Prostate gland (tissue), 2 donors: ENCODE results near the gene TMEM61. TPM values are rescaled to one million over a fixed set of nuclear protein-coding genes. Genes with fewer than 3 reads are reported as not detected.

ENCODE experiments used
- DNase-seq: peaks from one replicate; pipeline ENCODE4 v3.0.0-alpha.2; 2019; ENCODE audit warnings: low spot score
- H3K27ac ChIP-seq, 2 donors: fragments of 200-600 bp; sonication (generic); 2 replicates each; pipeline ENCODE4 v1.5.1; 2017 to 2019
- H3K27me3 ChIP-seq: fragments of 200-600 bp; sonication (generic); replicated peaks from 2 replicates; pipeline ENCODE4 v1.5.1; 2019; ENCODE audit not compliant: insufficient read depth
- H3K36me3 ChIP-seq, 2 donors: fragments of 200-600 bp; sonication (generic); 1 replicate in 1 of 2; 2 replicates in 1 of 2; pipeline versions ENCODE4 v1.5.1 to v1.8.1; 2017 to 2019
- H3K4me1 ChIP-seq: fragments of 200-600 bp; sonication (generic); replicated peaks from 2 replicates; pipeline ENCODE4 v1.5.1; 2019
- H3K4me3 ChIP-seq, 2 donors: fragments of 200-600 bp; sonication (generic); 2 replicates each; pipeline ENCODE4 v1.5.1; 2017 to 2019
- H3K9me3 ChIP-seq: fragments of 200-600 bp; sonication (generic); 2 replicates; pipeline ENCODE4 v1.5.1; 2017
- CTCF ChIP-seq, 4 experiments: fragments of 200-600 bp in 2 of 4; fragments of 450-650 bp in 2 of 4; sonication (generic) in 2 of 4; IDR thresholded peaks; 1 replicate in 3 of 4; 2 replicates in 1 of 4; pipeline ENCODE4 v1.5.1; 2016 to 2019; ENCODE audit warnings: antibody characterized with exemption in 4 of 4, mild to moderate bottlenecking in 2 of 4, moderate library complexity in 2 of 4
- POLR2A ChIP-seq: fragments of 450-650 bp; IDR thresholded peaks from one replicate; pipeline ENCODE4 v1.6.1; 2016; ENCODE audit warnings: antibody characterized with exemption, mild to moderate bottlenecking
- POLR2AphosphoS5 ChIP-seq: sonication (generic); formaldehyde crosslinking; IDR thresholded peaks from one replicate; pipeline ENCODE4 v1.6.1; 2017; ENCODE audit warnings: antibody characterized with exemption
- WGBS: methylation state at CpG from one replicate; pipeline ENCODE4 v1.1.5; 2018; 5-methylcytosine and 5-hydroxymethylcytosine counted together
- intact Hi-C: fragments of 100-400 bp; cut with DNase I; formaldehyde crosslinking; loops from one replicate; pipeline ENCODE4 v1.14.2; 2022
- total RNA-seq, 2 donors: library from RNA; depleted of rRNA; stranded (reverse); fragments of >200 nt; gene quantifications; one replicate each; pipeline ENCODE4 v1.1.0, GENCODE V29; 2016

The TMEM61 gene
- total RNA-seq, 2 donors from 2014 or later, result 2.4 to 5.4 TPM

GRCh38 chr1:54980046-54980527 is 341 bp upstream of the TMEM61 start:
- no peaks in the 10 kb centered on the region for H3K36me3 ChIP-seq
- no peaks in the 10 kb centered on the region for H3K4me1 ChIP-seq
- intact Hi-C loops, result no loop called here
- H3K9me3 ChIP-seq, result no peaks in the 10 kb centered on the region
- no peak for TF ChIP-seq CTCF (IDR thresholded peaks at IDR 0.05)
- no peak for TF ChIP-seq POLR2A
- no peak for TF ChIP-seq POLR2AphosphoS5
- H3K4me3 ChIP-seq, result peak overlapping the region; percentile 52 to 54
- DNase-seq, result no peak
- H3K27ac ChIP-seq, result peak overlapping the region; percentile 25 to 47
- WGBS, result 16% methylated on average over 24 of the region's 25 CpGs
- no peaks in the 10 kb centered on the region for H3K27me3 ChIP-seq

- WGBS, result 91% methylated on average over 8 of the region's 8 CpGs
These were observed 1.0 kb downstream of the TMEM61 start for GRCh38 chr1:54981466-54981865.

GRCh38 chr1:54982739-54983138 is 2.3 kb downstream of the TMEM61 start:
- Histone ChIP-seq H3K27me3 (no peaks in the 10 kb centered on the region), H3K9me3 (no peaks in the 10 kb centered on the region), H3K4me1 (peaks cover 1% of the 10 kb centered on the region), H3K4me3 (no peak overlapping the region), H3K27ac (no peak overlapping the region), H3K36me3 (no peaks in the 10 kb centered on the region)
- DNase-seq, result no peak
- intact Hi-C loops, result no loop called here
- TF ChIP-seq CTCF (IDR thresholded peaks at IDR 0.05), result no peak
- no peak for TF ChIP-seq POLR2A
- no peak for TF ChIP-seq POLR2AphosphoS5

More at GRCh38 chr1:54981466-54981865, 1.0 kb downstream of the TMEM61 start:
- Histone ChIP-seq H3K27me3 (no peaks in the 10 kb centered on the region), H3K4me3 (no peak overlapping the region), H3K36me3 (no peaks in the 10 kb centered on the region), H3K9me3 (no peaks in the 10 kb centered on the region), H3K4me1 (no peaks in the 10 kb centered on the region), H3K27ac (no peak overlapping the region)
- intact Hi-C loops, result no loop called here
- no peak for DNase-seq
- TF ChIP-seq POLR2A, result no peak
- no peak for TF ChIP-seq CTCF (IDR thresholded peaks at IDR 0.05)
- no peak for TF ChIP-seq POLR2AphosphoS5

GRCh38 chr1:54984131-54984842 is 3.9 kb downstream of the TMEM61 start:
- Histone ChIP-seq H3K4me3 (no peak overlapping the region), H3K9me3 (no peaks in the 10 kb centered on the region), H3K4me1 (peaks cover 3% of the 10 kb centered on the region), H3K27ac (no peak overlapping the region), H3K36me3 (no peaks in the 10 kb centered on the region), H3K27me3 (no peaks in the 10 kb centered on the region)
- TF ChIP-seq POLR2AphosphoS5 (no peak), CTCF (IDR thresholded peaks at IDR 0.05) (no peak), POLR2A (no peak)
- intact Hi-C loops, result no loop called here
- WGBS, result 53% methylated on average over 7 of the region's 7 CpGs
- DNase-seq, result no peak

GRCh38 chr1:54985556-54985955 is 5.1 kb downstream of the TMEM61 start:
- TF ChIP-seq POLR2AphosphoS5, result no peak
- no peak for TF ChIP-seq CTCF (IDR thresholded peaks at IDR 0.05)
- TF ChIP-seq POLR2A, result no peak
- Histone ChIP-seq H3K4me3 (no peak overlapping the region), H3K4me1 (peaks cover 3% of the 10 kb centered on the region), H3K27me3 (no peaks in the 10 kb centered on the region), H3K9me3 (no peaks in the 10 kb centered on the region), H3K27ac (no peak overlapping the region), H3K36me3 (no peaks in the 10 kb centered on the region)
- intact Hi-C loops, result no loop called here
- WGBS, result 92% methylated on average over 5 of the region's 5 CpGs
- DNase-seq, result no peak
